C4-2B (cell line): ENCODE measurements around the gene ZNF613.

Experiments used
- ZFX ChIP-seq: fragments of 450-650 bp; IDR thresholded peaks from 2 replicates; pipeline ENCODE4 v1.6.1; 2017
- TF ChIP-seq, protein P1 (sequence below): fragments of 450-650 bp; conservative IDR thresholded peaks from 2 replicates; pipeline ENCODE4 v1.5.1; 2017; ENCODE audit warnings: mild to moderate bottlenecking

DNA sequence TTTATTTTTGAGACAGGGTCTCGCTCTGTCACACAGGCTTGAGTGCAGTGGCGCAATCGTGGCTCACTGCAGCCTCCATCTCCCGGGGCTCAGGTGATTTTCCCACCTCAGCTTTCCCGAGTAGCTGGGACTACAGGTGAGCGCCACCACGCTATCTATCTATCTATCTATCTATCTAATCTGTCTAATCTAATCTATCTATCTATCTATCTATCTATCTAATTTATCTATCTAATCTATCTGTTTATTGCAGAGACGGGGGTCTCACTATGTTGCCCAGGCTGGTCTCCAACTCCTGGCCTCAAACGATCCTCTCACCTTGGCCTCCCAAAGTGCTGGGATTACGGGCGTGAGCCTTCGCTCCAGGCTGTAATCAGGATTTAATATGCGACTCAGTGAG is 587 bp downstream of the ZNF613 start:
- TF ChIP-seq, protein P1, sequence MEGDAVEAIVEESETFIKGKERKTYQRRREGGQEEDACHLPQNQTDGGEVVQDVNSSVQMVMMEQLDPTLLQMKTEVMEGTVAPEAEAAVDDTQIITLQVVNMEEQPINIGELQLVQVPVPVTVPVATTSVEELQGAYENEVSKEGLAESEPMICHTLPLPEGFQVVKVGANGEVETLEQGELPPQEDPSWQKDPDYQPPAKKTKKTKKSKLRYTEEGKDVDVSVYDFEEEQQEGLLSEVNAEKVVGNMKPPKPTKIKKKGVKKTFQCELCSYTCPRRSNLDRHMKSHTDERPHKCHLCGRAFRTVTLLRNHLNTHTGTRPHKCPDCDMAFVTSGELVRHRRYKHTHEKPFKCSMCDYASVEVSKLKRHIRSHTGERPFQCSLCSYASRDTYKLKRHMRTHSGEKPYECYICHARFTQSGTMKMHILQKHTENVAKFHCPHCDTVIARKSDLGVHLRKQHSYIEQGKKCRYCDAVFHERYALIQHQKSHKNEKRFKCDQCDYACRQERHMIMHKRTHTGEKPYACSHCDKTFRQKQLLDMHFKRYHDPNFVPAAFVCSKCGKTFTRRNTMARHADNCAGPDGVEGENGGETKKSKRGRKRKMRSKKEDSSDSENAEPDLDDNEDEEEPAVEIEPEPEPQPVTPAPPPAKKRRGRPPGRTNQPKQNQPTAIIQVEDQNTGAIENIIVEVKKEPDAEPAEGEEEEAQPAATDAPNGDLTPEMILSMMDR = no peak
- TF ChIP-seq ZFX = no peak
